Measurements from ENCODE around the gene PPP1R9A. TPM values are rescaled to one million over a fixed set of nuclear protein-coding genes. Genes with fewer than 3 reads are reported as not detected.

Gene PPP1R9A
- total RNA-seq, 1 donor from 2014 or later, result 30.5 TPM

DNA sequence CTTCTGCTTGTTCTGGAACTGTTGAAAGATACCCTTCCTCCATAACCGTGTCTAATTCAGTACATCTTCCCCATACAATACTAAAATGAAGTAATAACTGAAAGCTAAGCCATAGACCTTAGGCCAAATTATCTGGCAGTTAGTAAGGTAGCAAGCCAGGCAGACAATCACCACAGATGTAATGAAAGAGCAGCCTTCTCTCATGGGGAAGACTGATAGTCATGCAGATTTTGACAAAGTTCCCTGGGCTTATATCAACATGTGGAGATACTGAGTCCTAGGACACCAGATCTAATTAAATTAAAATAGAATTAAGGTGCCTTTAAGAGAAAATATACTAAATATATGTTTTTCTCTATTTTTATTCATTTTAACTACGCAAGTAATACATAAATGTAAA is 355.5 kb downstream of the PPP1R9A start:
- no peak for DNase-seq (ENCODE audit: low spot score)

DNA sequence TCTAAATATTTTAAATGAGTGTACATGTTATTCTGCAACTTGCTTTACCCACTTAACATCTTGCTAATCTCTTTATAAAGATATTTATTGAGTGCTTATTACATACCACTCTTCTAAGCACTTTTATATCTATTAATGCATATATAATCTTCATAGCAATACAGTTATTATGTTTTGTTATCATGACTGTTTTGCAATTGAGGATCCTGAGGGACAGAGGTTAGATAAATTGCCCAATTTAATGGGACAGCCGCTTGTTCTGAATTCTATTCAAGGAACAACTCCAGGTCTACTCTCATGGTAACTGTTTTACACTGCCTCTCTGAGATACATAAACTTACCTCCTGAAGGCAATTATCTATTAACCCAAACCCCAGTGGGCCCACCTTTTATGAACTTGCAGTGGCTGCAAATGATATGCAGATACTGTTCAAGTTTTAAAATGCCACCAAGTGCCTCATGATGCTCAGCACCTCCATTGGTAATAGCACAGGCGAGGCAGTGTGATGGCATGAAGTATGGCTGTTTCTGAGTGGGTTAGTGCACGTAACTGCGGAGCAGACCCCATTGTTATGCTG is 356.5 kb downstream of the PPP1R9A start:
- DNase-seq (ENCODE audit: low spot score), result no peak

DNA sequence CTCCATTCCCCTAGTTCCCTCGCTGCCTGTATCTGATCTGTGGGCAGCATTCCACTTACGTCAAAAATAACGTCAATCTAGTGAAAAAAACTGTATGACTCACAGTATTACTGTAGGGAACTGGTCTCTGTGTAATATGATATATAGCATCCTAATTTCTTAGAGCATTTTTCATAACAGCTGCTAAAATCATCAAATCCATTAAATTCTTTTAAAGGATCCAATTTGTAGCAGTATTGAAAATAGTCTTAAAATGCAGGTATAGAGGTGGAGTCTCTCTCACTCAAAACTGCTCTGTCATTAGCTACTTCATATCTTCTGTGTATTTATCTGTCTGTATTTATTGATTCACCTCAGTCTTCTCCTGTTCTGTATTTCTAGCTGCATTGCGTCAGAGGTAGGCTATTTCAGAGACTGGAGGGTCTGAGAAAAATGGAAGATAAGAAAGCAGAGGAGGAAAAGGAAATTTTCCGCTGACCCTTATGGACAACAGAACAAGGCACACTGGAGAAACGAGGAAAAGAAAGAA is 357.0 kb downstream of the PPP1R9A start:
- DNase-seq (ENCODE audit: low spot score), result no peak

DNA sequence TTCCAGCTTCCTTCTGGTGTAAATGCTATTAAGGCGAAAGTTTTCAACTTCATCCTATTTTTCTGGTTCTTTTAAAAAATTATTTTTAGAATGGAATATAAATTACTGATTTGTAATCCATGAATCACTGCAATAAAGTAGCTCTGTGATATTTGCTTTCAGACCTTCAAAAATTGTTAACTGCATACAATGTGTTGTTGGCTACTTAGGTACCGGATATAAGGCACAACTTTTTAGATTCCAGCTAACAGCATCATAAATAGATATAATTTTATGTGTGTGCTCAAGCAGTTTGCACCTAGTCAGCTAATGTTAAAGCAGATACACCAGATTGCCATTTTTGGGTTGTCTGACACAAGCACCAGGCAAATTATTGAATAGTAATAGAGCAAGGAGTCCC is 358.2 kb downstream of the PPP1R9A start:
- no peak for DNase-seq (ENCODE audit: low spot score)

DNA sequence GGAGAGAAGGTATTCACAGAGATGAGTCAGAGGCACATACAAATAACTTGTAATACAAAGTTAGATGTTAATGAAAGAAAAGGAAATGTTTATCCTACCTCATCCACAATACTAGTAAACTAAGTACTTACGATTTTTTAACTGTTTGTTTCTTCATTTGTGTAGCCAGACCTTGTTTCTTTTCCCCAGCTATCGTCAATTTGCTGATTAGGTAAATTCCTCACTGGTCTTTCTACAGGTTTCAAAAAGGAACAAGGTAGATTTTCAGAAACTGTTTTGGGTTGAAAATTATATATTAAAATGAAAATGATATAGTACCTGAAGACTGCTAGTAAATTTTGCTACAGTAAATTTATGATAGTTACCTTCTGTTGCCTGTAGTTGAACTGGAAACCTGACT is 360.4 kb downstream of the PPP1R9A start:
- DNase-seq (ENCODE audit: low spot score), result no peak

DNA sequence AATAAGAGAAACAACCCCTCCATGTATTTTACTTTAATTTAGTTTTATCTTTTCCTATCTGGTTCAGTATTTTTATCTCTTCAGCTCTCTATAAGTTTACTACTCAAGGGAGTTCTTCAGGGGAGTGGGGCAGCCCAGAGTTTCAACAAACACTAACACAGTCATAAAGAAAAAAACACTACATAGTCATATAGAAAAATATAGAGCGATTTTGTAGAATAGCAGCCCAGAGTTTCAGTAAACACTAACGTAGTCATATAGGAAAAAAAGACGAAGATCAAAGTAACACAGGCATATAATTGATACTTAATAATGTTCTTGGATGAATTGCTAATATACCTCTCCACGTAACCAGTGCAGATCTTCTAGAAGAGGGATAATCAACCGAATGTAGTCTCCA is 362.2 kb downstream of the PPP1R9A start:
- DNase-seq (ENCODE audit: low spot score), result no peak

DNA sequence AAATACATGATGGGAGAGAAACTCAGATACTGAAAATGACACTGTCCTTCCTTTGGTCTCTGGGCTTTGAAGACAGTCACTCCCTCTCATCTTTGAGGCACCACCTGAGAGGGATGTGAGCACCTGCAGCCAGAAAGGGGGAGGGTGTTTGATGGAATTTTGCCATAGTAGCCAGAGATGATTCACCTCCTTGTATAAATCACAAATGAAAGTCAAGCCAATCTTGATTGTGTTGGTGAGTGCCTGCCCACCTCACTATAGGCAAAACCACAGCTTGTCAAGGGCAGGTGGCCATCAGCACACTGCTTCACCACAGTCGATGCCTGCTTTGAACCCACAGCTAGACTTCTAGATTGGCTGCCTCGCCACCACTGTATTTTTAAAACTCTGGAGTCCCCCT is 368.7 kb downstream of the PPP1R9A start:
- DNase-seq (ENCODE audit: low spot score), result no peak

DNA sequence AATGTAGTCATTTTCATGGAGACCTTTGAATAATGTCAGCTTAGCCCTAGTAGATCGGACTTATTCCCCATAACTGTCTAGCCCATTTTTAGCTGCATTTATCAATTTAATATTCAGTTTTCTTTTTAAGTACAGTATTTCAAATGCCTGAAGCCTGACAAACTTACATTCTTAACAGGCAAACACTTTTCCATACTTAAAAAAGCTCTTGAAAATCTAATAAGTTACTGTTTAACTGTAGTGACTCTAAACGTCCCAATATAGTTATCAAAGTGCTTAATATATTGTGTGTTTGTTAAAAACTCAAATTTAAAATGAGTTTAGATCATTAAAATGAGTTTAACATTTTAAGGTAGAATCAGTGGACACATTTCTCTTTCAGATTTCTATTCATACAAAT is 372.0 kb downstream of the PPP1R9A start:
- no peak for DNase-seq (ENCODE audit: low spot score)

DNA sequence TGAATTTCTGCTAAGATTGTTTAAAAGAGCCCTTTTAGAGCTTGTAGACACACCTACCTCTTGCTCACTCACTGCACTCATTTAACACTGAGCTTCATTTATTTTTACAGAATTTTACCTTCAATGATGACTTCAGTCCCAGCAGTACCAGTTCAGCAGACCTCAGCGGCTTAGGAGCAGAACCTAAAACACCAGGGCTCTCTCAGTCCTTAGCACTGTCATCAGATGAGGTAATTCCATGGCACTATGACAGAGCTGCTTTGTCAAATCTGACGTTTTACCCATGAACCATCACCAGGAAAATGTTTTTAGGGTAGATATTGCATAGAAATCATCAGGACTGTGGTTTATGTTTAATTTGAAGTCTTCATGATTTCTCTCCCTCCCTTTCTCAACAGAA is 378.7 kb downstream of the PPP1R9A start:
- no peak for DNase-seq (ENCODE audit: low spot score)

DNA sequence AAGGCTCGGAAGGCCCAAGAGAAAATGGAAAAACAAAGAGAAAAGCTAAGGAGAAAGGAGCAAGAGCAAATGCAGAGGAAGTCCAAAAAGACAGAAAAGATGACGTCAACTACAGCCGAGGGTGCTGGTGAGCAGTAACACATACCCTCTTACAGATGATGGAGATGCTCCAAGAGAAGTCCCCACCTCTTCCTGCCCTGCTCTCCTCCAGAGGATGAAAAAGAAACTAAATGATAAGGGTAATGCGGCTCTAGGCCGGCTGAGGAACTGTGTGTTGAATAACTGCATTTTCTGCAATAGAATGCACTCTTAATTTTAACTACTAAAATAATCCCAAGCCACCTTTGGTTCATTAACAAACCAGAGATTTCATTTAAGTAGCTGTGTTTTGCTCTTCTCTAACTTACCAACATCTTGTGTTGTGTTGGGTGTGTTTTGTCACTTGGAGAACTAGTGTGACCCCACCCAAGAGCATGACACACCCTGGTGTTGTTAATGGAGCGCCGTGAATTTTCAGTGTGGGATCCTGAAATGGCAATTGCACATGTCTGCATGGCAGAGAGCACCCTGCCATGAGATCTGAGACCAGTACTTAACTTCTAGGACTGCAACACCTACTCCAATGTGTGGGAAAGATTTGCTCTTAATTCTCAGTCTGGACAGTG is 382.9 kb downstream of the PPP1R9A start:
- DNase-seq (ENCODE audit: low spot score), result no peak

DNA sequence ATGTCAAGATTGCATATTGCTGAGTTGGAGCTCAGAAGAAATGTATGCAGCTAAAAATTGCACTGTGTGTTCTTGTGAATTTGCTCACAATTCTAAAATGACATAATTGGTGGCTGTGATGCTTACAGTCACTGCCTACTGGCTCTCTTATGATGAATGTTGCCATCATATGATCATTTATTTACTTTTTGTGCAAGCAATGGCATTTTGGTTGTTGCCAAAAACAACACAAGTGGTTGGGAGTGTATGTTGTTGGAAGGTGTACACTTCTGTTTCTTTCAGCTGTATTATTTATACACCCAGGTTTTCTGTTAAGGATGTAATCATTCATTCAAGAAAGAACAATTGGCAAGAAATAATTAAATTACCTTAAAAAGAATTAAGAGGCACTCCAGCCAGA is 388.0 kb downstream of the PPP1R9A start:
- DNase-seq (ENCODE audit: low spot score), result no peak

DNA sequence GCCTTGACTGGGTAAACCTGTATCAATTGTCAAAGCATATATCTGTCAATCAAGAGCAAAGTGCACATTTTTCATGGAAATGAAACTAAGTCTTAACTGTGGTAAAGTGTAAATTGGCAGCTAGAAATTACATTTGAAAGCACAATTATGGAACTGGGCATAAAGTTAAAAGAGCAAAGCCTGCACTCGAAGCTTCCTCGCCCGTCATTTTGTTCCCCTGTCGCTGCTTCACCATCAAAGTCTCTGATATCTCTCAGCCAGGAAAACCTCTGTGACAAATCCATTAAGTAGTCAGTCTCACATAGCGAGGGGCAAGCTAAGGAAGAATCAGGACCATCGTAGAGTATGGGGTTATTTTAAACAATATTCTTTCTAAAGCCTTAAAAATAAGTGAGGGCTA is 389.1 kb downstream of the PPP1R9A start:
- no peak for DNase-seq (ENCODE audit: low spot score)

DNA sequence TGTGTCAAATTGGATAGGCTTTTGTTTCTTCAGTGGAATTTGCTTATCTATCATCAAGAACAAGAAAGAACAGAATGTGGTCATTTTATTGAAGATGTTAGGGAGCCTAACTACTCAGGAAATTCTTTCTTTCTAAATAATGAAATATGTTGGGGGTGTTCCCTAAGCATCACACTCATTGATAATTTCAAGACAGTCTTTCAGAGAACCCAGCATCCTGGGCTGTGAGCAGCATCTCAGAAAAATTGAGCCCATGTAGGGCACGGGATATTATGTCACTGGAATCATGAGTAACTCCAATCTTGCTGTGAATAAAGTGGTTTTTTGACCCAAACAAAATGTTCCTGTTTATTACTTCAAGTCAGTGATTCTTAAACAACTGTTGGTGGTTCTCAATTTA is 389.6 kb downstream of the PPP1R9A start:
- DNase-seq (ENCODE audit: low spot score), result no peak

DNA sequence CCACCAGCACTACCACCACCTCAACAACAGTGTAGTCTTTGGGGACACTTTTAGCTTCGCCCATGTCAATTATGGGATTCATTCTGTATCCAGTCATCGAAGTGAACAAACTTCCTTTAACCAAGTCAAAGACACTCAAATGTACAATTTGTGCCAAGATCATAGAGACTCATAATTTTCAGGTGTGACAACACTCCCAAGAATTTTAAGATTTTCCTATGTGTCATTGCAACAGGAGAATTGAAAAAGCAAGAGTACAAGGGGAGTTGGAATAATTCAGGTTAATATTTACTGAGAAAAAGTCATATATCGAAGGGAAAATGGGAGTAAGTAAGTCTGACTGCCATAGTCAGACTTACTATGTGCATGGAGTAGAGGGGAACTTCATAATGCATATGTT is 390.7 kb downstream of the PPP1R9A start:
- no peak for DNase-seq (ENCODE audit: low spot score)

DNA sequence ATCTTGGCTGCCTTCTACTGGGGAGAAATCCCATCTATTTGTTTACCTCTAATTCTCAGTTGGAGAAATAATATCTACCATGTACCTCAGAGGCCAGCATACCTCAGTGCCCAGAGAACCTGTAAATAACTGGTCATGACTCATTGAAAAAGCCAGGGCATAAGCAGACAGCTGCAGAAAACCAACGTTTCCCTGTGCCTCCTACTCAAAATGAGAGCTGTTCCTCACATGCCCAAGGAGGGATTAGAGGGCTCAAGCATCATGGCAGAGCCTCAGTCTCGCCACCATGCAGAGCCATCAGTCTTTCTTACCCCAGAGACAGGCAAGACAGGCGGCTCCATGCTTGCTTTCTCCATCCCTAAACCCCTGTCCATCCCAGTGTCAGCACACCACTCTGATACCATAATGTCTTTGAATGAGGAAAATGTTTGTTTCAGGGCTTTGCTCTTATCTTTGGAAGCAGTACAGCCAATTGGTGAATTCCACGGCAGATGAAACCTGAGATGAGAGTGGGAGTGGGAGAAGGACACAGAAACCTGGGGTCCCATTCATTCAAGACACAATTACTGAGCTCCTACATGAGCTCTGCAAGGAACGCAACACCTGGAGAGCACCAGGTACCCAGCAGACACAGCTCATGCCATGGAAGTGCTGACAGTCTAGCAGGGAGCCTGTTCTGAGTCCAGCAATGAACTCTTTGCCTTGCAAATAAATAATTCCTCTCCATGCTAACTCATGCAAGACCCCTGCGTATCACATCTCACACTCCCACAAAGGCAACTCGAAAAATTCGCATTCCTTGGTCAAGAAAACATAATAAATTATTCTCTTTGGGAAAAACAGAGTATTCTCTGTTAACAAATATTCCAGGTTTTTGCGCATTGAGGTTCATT is 395.9 kb downstream of the PPP1R9A start:
- DNase-seq (ENCODE audit: low spot score), result no peak

DNA sequence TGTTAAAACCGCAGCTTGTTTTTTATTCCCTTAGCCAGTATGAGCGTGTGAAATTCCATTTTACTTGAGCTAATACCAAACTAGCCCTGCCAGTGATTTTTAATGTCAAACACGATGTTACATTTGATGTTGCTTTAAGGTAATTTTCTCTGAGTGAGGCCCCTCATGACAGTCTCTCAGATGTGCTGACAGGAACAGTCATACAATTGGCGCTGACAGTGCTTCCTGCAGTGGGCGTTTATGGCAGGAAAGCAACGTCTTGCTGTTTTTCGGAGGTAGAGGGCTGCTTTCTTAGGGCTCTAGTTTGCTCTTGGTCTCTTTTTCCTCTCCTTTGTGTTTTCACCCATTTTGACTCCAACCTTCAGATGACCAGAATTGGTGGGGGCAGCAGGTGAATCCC is 397.6 kb downstream of the PPP1R9A start:
- DNase-seq (ENCODE audit: low spot score), result no peak

DNA sequence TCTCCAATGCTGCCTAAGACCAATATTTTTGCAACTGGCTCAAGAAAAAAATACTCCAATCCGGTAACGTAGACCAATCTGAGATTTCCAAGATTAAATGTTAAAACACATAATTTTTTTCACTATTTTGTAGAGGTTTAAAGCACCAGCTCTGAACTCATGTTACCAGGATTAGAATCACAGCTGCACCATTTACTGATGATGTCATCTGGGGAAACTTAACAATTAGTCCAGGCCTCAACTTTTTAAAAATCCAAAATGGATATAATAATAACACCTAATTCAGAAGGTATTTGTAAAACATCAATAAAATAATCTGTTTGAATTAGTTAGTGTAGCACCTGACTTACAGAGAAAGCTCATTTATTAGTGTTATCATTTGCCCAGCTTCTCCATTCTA is 402.6 kb downstream of the PPP1R9A start:
- no peak for DNase-seq (ENCODE audit: low spot score)

DNA sequence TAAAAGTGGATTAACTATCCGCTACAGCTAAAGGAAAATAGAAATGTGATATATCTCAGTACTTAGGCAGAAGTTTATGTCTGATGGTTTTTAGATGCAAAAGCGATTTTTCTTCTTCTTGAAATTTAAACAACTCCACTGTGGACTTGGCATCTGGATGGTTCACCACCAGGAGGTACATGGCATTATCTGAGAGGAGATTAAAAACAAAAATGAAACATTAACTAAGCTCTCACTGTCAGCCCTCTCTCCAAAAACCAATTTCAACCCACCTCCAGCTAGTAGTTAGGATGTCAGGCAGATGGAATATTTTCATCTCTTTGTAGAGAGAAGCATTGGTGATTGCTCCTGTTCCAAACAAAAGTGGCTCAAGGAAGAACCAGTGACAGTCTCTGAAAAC is 404.0 kb downstream of the PPP1R9A start:
- DNase-seq (ENCODE audit: low spot score), result no peak

DNA sequence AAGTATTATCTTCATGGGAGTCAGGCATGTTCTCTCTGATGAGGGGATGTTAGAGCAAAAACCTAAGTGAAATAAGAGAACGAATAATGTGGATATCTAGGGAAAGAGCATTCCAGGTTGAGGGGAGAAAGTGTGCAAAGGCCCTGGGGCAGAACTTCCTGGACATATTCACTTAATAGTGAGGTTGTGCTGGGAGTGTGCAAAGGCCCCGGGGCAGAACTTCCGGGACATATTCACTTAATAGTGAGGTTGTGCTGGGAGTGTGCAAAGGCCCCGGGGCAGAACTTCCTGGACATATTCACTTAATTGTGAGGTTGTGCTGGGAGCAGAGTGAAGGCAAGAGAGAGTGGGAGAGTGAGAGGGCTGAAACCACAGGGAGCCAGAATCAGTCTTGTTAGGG is 405.2 kb downstream of the PPP1R9A start:
- no peak for DNase-seq (ENCODE audit: low spot score)

DNA sequence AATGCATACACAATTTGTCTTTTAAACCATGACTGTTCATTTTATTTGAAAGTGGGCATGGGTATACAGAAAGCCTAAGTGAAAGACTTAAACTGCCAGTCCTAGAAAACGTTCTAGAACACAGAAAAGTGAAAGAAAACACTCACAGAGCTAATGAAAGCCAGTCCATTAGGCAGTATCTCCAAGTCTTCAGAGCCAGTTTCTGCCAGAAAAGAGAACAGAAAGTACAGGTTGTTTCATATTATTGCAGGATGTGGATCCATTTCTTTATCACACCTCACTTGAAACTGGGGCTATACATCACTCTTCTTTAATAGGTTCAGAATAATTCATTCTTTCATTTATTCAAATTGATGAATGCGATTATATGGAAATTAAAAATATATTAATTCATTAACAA is 409.2 kb downstream of the PPP1R9A start:
- DNase-seq (ENCODE audit: low spot score), result no peak

DNA sequence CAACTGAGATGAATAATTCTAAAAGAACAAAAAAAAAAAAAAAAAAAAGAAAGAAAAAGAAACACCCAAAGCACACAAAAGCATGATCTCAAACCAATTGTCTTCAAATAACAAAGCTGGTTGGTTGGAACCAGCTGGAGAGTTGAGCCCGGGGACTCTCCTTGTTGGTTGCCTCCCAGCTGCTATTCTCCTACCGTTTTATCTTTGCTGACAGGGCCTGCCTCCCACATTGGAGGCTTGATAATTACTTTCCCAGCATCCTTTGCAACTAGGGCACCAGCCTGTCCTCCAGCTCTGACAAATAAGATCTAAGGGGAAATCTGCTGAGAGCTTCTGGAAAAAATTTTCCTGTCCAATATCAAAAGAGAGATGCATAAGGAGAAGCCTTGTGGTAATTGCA is 410.2 kb downstream of the PPP1R9A start:
- no peak for DNase-seq (ENCODE audit: low spot score)

DNA sequence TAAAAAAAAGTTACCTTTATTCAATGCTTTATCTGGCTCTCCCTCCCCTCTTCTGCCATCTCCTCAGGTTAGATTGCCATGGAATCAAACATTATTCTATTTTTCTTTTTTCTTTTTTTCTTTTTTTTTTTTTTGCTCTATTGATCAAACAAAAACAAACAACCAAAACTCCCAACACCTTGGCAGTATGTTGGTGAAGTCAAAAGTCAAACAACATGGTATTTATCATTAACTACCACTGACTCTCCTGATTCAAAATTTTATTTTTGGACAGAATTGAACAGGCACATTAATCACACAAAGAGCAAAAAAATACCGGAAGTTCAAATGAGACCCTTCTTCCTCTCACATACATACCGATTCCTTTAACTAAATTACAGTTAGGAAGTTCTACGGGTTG is 410.6 kb downstream of the PPP1R9A start:
- DNase-seq (ENCODE audit: low spot score), result no peak

Data from mucosa of gallbladder (tissue), 1 donor.